Measurements from ENCODE around the gene SRGAP1. TPM values are rescaled to one million over a fixed set of nuclear protein-coding genes. Genes with fewer than 3 reads are reported as not detected.

SRGAP1 gene
- total and polyA plus RNA-seq, 2 of the 8 experiments (the other 6 are each of a cell fraction or from before 2014, with no cell fraction given): 3.2 to 7.3 TPM

GRCh38 chr12:64180951-64181350, 336.5 kb downstream of the SRGAP1 start:
- Histone ChIP-seq H3K9me3 (ENCODE audit: insufficient read depth in 2 of 2, low read depth in 1 of 2, low read length in 1 of 2) (no peaks in the 10 kb centered on the region), H2BK12ac (ENCODE audit: low read depth, low read length) (no peak overlapping the region), H3K4ac (replicated peaks; ENCODE audit: insufficient read length, low read depth, low read length) (no peak overlapping the region), H2BK20ac (ENCODE audit: low read length) (no peak overlapping the region), H3K9ac (replicated peaks in 1 of 4; ENCODE audit: extremely low read depth in 1 of 4, low read depth in 3 of 4, low read length in 3 of 4) (no peak overlapping the region), H4K8ac (ENCODE audit: extremely low read depth, insufficient read depth, low read length) (no peak overlapping the region), H3K4me3 (ENCODE audit: extremely low read depth in 1 of 4, insufficient read depth in 2 of 4, low read depth in 3 of 4, low read length in 4 of 4) (no peak overlapping the region), H3K23ac (ENCODE audit: insufficient read length) (no peak overlapping the region), H4K5ac (ENCODE audit: insufficient read length, low read depth, low read length) (no peak overlapping the region), H3K27ac (ENCODE audit: low read depth, low read length) (no peak overlapping the region), H3K14ac (ENCODE audit: insufficient read length) (no peak overlapping the region), H3K4me1 (replicated peaks in 1 of 4; ENCODE audit: control insufficient read depth in 3 of 4, insufficient read depth in 4 of 4, low read length in 3 of 4) (no peaks in the 10 kb centered on the region; a peak in 1 of 7 replicates), H3K4me2 (ENCODE audit: insufficient read depth in 1 of 2, low read depth in 2 of 2, low read length in 2 of 2) (no peak overlapping the region), H3K23me2 (ENCODE audit: low read depth, low read length) (no peaks in the 10 kb centered on the region), H3K56ac (replicated peaks; ENCODE audit: insufficient read length, low read depth, low read length) (no peak overlapping the region), H3K27me3 (replicated peaks in 1 of 4; ENCODE audit: control insufficient read depth in 3 of 4, extremely low read depth in 1 of 4, insufficient read depth in 3 of 4, low read length in 3 of 4) (no peaks in the 10 kb centered on the region), H4K91ac (replicated peaks; ENCODE audit: insufficient read length, low read length) (no peak overlapping the region), H3K79me2 (ENCODE audit: control insufficient read depth in 1 of 2, insufficient read depth in 2 of 2, low read length in 2 of 2) (no peaks in the 10 kb centered on the region), H2BK120ac (replicated peaks; ENCODE audit: low read depth, low read length) (no peak overlapping the region), H3K18ac (ENCODE audit: extremely low read depth, low read length) (no peak overlapping the region), H4K20me1 (replicated peaks in 1 of 2; ENCODE audit: control insufficient read depth in 1 of 2, insufficient read depth in 2 of 2, low read length in 2 of 2) (no peaks in the 10 kb centered on the region), H2BK15ac (ENCODE audit: low read length) (no peak overlapping the region), H2BK5ac (ENCODE audit: low read depth, low read length) (no peak overlapping the region), H3K36me3 (ENCODE audit: control insufficient read depth in 2 of 4, insufficient read depth in 4 of 4, low read length in 3 of 4) (no peaks in the 10 kb centered on the region), H3K79me1 (ENCODE audit: low read depth, low read length) (no peaks in the 10 kb centered on the region), H2AK5ac (ENCODE audit: low read depth, low read length) (no peak overlapping the region), H2AFZ (ENCODE audit: low read length) (no peak overlapping the region)
- ChIA-PET POLR2A (ENCODE audit: partially characterized antibody) (interaction anchor here (0.7 to 1.1 kb wide), 2 partner anchors 38 to 291 kb away, joined by 3 read pairs; no protein-coding TSS in a partner anchor), CTCF (ENCODE audit: partially characterized antibody) (interaction anchor here (0.6 to 3.2 kb wide), 15 partner anchors 10 to 354 kb away, joined by 3 to 17 read pairs (median 5); partner anchors contain the start of gene SRGAP1)
- WGBS, 2 experiments (ENCODE audit: extremely low coverage in 1 of 2, insufficient coverage in 1 of 2, insufficient read length in 1 of 2, insufficient replicate concordance in 2 of 2, low coverage in 1 of 2, low lambda C conversion rate in 2 of 2, missing lambda C conversion rate in 1 of 2): 88% methylated on average over 5 of the region's 5 CpGs; no CpG with 5 or more reads in 1 of the 2 experiments
- DNase-seq (ENCODE audit: low read depth in 1 of 2, low spot score in 2 of 2): no peak
- FAIRE-seq: no peak
- TF ChIP-seq TAF7 (optimal IDR thresholded peaks at IDR 0.05; ENCODE audit: borderline replicate concordance, low read depth, low read length): no peak
- TF ChIP-seq KDM5A (IDR thresholded peaks at IDR 0.05; ENCODE audit: low read length): no peak
- no peak for TF ChIP-seq KDM4A (IDR thresholded peaks at IDR 0.05; ENCODE audit: low read depth, low read length, severe bottlenecking)
- no peak for TF ChIP-seq SUZ12 (IDR thresholded peaks at IDR 0.05; ENCODE audit: low read length)
- no peak for TF ChIP-seq POU5F1 (IDR thresholded peaks at IDR 0.05; ENCODE audit: low read depth, low read length)
- no peak for TF ChIP-seq YY1 (IDR thresholded peaks at IDR 0.05; ENCODE audit: low read depth, low read length)
- TF ChIP-seq SP1 (IDR thresholded peaks at IDR 0.05; ENCODE audit: low read depth, low read length): no peak
- no peak for TF ChIP-seq MAX (IDR thresholded peaks at IDR 0.05)
- no peak for TF ChIP-seq EGR1 (IDR thresholded peaks at IDR 0.05; ENCODE audit: borderline replicate concordance, low read depth, low read length)
- no peak for TF ChIP-seq SIRT6 (IDR thresholded peaks at IDR 0.05; ENCODE audit: low read length)
